Epithelial cell of proximal tubule (primary cell): ENCODE measurements around the gene USB1. TPM values are rescaled to one million over a fixed set of nuclear protein-coding genes. Genes with fewer than 3 reads are reported as not detected.

Experiments
- DNase-seq: peaks from one replicate; pipeline ENCODE4 v3.0.0-alpha.2; 2011; ENCODE audit warnings: low read depth
- H3K4me3 ChIP-seq: 2 replicates; pipeline ENCODE4 v1.5.1; 2011; ENCODE audit warnings: low read depth, mild to moderate bottlenecking, low read length
- CTCF ChIP-seq: conservative IDR thresholded peaks from 2 replicates; pipeline ENCODE4 v1.5.1; 2012; ENCODE audit warnings: low read depth, mild to moderate bottlenecking, low read length
- total RNA-seq: library from RNA; depleted of rRNA; stranded (reverse); fragments of >200 nt; gene quantifications from 2 replicates; pipeline ENCODE4 v1.2.3, GENCODE V29; 2015

Gene USB1
- total RNA-seq, 1 donor from 2014 or later = 31.2 TPM

- no peak for TF ChIP-seq CTCF
- no peak overlapping the region for H3K4me3 ChIP-seq
- DNase-seq = no peak
Measured at GRCh38 chr16:58051296-58051695, 50.1 kb downstream of the USB1 start.

DNA sequence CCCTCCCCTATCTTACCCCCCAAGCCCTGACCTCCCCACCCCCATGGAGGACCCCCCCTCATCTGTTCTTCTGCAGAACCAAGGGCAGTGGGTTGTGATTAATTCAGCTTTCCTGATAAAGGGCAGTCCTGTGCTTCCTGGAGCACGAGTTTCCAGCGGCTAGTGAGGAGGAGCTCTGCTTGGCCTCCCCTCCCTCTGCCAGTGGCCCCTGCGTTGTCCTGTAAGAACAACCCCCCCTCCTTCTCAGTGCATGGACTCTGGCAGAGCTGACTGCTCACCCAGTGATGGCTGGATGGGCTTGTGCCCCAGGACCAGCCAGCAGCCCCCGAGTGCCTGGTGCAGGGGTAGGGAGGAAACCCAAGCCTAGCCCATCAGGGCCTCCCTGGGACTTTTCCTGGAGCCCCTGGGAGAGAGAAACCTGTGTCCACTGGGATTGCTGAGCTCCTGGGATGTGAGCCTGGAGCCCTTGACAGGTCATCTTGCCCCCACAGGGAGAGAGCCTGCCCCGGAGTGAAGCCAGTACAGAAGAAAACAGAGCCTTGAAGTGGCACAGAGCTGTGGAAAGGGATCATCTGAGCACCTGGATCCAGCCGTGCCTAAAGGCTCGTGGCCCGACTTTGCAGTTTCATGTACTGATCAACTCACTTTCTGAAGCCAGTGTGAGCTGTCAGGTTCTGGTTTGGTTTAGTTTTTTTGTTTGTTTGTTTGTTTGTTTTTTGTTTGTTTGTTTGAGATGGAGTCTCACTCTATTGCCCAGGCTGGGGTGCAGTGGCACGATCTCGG lies 50.8 kb downstream of the USB1 start:
- no peak for DNase-seq
- no peak overlapping the region for H3K4me3 ChIP-seq
- no peak for TF ChIP-seq CTCF

GRCh38 chr16:58053682-58054005 lies 52.4 kb downstream of the USB1 start:
- no peak for TF ChIP-seq CTCF
- H3K4me3 ChIP-seq = no peak overlapping the region
- DNase-seq = no peak

DNA sequence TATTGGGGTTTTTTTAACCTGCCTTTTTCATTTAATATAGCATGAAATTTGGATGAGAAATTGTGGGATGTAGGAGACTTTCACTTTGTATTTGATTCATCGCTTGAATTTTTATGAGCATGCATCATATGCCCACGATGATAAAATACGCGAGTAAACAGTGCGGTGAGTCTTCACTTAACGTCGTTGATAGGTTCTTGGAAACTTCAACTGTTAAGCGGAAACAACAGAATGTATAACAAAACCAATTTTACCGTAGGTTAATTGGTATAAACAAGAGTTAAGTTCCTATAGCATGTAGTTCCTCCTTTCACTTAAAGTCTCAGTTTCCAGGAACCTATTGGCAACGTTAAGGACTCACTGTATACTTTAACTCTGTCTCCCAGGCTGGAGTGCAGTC lies 53.1 kb downstream of the USB1 start:
- no peak for DNase-seq
- H3K4me3 ChIP-seq = no peak overlapping the region
- no peak for TF ChIP-seq CTCF

DNA sequence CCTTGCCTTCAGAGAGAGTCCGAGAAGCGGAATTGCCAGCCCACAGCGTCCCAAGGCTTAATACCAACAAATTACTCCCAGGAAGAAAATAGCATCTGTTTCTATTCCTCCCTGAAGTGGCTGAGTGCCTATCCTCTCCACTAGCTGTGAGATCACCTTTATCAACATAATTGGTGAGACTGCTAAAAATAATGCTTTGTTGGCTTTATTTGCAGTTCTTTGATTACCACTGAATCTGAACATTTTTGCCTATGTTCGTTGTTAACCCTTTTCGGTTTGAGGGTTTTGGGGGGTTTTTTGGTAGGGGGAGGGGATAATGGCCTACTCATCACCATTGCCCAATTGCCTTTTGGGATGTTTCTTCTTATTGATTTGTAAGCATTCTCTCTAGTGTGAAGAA lies 55.4 kb downstream of the USB1 start:
- TF ChIP-seq CTCF = no peak

GRCh38 chr16:58057121-58057520 lies 55.9 kb downstream of the USB1 start:
- H3K4me3 ChIP-seq = no peak overlapping the region
- DNase-seq = no peak

More for the DNA sequence above, 55.4 kb downstream of the USB1 start:
- no peak overlapping the region for H3K4me3 ChIP-seq
- no peak for DNase-seq

More at GRCh38 chr16:58057121-58057520, 55.9 kb downstream of the USB1 start:
- no peak for TF ChIP-seq CTCF
